ENCODE measurements around the gene LPGAT1. TPM values are rescaled to one million over a fixed set of nuclear protein-coding genes. Genes with fewer than 3 reads are reported as not detected.

The LPGAT1 gene
- total and polyA plus RNA-seq, 2 of the 13 experiments (the other 11 are each of a cell fraction or from before 2014, with no cell fraction given) = 12.1 to 48.3 TPM

GRCh38 chr1:211698161-211699026 is 132.2 kb downstream of the LPGAT1 start (continued):
- TF ChIP-seq, protein P1, sequence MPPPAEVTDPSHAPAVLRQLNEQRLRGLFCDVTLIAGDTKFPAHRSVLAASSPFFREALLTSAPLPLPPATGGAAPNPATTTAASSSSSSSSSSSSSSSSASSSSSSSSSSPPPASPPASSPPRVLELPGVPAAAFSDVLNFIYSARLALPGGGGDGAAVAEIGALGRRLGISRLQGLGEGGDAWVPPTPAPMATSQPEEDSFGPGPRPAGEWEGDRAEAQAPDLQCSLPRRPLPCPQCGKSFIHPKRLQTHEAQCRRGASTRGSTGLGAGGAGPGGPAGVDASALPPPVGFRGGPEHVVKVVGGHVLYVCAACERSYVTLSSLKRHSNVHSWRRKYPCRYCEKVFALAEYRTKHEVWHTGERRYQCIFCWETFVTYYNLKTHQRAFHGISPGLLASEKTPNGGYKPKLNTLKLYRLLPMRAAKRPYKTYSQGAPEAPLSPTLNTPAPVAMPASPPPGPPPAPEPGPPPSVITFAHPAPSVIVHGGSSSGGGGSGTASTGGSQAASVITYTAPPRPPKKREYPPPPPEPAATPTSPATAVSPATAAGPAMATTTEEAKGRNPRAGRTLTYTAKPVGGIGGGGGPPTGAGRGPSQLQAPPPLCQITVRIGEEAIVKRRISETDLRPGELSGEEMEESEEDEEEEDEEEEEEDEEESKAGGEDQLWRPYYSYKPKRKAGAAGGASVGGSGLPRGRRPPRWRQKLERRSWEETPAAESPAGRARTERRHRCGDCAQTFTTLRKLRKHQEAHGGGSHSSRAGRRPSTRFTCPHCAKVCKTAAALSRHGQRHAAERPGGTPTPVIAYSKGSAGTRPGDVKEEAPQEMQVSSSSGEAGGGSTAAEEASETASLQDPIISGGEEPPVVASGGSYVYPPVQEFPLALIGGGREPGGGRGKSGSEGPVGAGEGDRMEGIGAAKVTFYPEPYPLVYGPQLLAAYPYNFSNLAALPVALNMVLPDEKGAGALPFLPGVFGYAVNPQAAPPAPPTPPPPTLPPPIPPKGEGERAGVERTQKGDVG (CRISPR knock-in tag; IDR thresholded peaks at IDR 0.05; ENCODE audit: borderline replicate concordance) = no peak
- 0 out of 2 replicates have a peak, but pooled peaks have one; percentile 24 for TF ChIP-seq ZFP36L2 (CRISPR knock-in tag; IDR thresholded peaks at IDR 0.05)
- TF ChIP-seq NFE2L1 (CRISPR knock-in tag; IDR thresholded peaks at IDR 0.05; ENCODE audit: borderline replicate concordance) = no peak
- no peak for TF ChIP-seq MED8 (CRISPR knock-in tag; IDR thresholded peaks at IDR 0.05; ENCODE audit: insufficient replicate concordance)
- TF ChIP-seq KDM5A (IDR thresholded peaks at IDR 0.05; ENCODE audit: borderline replicate concordance, low read length) = no peak
- no peak for TF ChIP-seq ZNF34 (CRISPR knock-in tag; IDR thresholded peaks at IDR 0.05; ENCODE audit: borderline replicate concordance)
- TF ChIP-seq, protein P2, sequence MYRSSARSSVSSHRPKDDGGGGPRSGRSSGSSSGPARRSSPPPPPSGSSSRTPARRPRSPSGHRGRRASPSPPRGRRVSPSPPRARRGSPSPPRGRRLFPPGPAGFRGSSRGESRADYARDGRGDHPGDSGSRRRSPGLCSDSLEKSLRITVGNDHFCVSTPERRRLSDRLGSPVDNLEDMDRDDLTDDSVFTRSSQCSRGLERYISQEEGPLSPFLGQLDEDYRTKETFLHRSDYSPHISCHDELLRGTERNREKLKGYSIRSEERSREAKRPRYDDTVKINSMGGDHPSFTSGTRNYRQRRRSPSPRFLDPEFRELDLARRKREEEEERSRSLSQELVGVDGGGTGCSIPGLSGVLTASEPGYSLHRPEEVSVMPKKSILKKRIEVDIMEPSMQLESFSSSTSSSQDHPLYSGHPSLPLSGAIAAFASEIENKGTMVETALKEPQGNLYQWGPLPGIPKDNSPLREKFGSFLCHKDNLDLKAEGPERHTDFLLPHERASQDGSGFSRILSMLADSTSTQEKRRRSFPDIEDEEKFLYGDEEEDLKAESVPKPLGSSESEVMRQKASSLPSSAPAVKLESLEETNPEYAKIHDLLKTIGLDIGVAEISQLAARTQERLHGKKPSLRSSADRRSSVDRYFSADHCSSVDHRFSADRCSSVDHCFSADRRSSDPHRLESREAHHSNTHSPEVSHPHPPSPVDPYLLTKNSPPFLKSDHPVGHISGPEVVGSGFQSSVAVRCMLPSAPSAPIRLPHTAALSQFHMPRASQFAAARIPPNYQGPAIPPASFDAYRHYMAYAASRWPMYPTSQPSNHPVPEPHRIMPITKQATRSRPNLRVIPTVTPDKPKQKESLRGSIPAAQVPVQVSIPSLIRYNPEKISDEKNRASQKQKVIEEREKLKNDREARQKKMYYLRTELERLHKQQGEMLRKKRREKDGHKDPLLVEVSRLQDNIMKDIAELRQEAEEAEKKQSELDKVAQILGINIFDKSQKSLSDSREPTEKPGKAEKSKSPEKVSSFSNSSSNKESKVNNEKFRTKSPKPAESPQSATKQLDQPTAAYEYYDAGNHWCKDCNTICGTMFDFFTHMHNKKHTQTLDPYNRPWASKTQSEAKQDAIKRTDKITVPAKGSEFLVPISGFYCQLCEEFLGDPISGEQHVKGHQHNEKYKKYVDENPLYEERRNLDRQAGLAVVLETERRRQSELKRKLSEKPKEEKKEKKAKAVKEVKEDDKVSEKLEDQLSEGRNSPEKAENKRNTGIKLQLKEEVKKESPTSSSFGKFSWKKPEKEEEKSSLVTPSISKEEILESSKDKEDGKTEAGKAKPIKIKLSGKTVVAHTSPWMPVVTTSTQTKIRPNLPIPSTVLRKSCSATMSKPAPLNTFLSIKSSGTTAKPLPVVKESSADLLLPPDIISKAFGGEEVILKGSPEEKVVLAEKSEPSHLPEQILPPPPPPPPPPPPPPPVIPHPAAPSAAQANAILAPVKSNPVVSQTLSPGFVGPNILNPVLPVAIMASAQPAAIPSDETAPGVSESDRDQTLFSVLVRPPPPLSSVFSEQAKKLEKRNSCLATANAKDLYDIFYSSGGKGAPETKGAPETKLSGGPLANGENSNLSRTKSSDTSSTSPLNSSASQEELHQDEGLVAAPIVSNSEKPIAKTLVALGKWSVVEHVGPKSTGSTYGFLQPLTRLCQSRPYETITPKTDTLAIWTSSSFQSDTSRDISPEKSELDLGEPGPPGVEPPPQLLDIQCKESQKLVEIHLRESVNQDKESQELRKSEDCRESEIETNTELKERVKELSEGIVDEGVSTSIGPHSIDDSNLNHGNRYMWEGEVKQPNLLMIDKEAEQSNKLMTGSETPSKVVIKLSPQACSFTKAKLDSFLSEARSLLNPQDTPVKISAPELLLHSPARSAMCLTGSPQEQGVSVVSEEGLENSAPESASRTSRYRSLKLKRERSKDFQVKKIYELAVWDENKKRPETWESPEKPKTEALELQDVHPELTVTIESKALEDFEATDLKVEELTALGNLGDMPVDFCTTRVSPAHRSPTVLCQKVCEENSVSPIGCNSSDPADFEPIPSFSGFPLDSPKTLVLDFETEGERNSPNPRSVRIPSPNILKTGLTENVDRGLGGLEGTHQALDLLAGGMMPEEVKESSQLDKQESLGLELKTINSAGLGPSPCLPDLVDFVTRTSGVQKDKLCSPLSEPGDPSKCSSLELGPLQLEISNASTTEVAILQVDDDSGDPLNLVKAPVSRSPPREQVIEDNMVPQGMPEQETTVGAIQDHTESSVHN (CRISPR knock-in tag; IDR thresholded peaks at IDR 0.05) = no peak
- TF ChIP-seq PHB2 (IDR thresholded peaks at IDR 0.05; ENCODE audit: partially characterized antibody) = no peak
- peak; percentile 92 for TF ChIP-seq SALL1 (CRISPR knock-in tag; IDR thresholded peaks at IDR 0.05)
- no peak for TF ChIP-seq ZNF484 (CRISPR knock-in tag; IDR thresholded peaks at IDR 0.05; ENCODE audit: borderline replicate concordance, low read depth)
- TF ChIP-seq FOXA1 (IDR thresholded peaks at IDR 0.05) = no peak
- peak; percentile 33; the same call in 1 of the 2 replicates for TF ChIP-seq FOXA1 (CRISPR knock-in tag; IDR thresholded peaks at IDR 0.05)
- no peak for TF ChIP-seq ZNF17 (CRISPR knock-in tag; IDR thresholded peaks at IDR 0.05)
- TF ChIP-seq HDAC1 (CRISPR knock-in tag; IDR thresholded peaks at IDR 0.05) = no peak; the same call in 1 of the 2 replicates
- peak; percentile 81 for TF ChIP-seq BORCS8-MEF2B (CRISPR knock-in tag; IDR thresholded peaks at IDR 0.05)
- no peak for TF ChIP-seq TOE1 (CRISPR knock-in tag; IDR thresholded peaks at IDR 0.05)

All from HepG2 (cell line).